GM21723 (cell line): Measurements from ENCODE around the gene ZNF283.

ENCODE experiments used
- ATAC-seq: cut with Tn5 transposase; IDR thresholded peaks from one replicate; pipeline ENCODE4 v1.9.1; 2021; ENCODE audit warnings: mild to moderate bottlenecking, moderate library complexity; ENCODE audit not compliant: unreplicated experiment

Gene ZNF283

GRCh38 chr19:43826787-43827754 is at the start of gene ZNF283:
Gene ZNF283 (plus strand): TSS chr19:43827321. CDS start chr19:43833505, 6,184 bp downstream.
- ATAC-seq = peak; percentile 89

GRCh38 chr19:43778651-43779050 is 48.5 kb upstream of the ZNF283 start:
- ATAC-seq = no peak

GRCh38 chr19:43779147-43779819 is 47.8 kb upstream of the ZNF283 start:
- ATAC-seq = no peak

DNA sequence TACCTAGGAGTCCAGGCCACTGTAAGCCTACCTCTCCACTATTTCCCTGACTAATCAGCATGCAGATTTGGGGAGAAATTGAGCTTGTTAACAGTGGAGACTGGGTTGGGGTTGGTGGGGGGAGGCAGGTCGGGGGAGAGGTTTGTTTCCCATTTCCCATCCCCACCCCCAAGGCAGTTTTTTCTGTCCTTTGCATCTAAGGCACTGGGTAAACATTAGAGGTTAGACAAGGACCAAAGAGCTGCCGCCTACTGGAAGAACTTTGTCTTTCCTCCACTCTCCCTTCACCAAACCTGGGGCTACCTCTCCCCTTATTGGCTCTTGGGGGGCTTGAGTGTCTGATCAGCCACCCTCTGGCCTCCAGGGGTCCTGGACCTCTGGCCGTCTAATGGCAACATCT is 47.3 kb upstream of the ZNF283 start:
- no peak for ATAC-seq

DNA sequence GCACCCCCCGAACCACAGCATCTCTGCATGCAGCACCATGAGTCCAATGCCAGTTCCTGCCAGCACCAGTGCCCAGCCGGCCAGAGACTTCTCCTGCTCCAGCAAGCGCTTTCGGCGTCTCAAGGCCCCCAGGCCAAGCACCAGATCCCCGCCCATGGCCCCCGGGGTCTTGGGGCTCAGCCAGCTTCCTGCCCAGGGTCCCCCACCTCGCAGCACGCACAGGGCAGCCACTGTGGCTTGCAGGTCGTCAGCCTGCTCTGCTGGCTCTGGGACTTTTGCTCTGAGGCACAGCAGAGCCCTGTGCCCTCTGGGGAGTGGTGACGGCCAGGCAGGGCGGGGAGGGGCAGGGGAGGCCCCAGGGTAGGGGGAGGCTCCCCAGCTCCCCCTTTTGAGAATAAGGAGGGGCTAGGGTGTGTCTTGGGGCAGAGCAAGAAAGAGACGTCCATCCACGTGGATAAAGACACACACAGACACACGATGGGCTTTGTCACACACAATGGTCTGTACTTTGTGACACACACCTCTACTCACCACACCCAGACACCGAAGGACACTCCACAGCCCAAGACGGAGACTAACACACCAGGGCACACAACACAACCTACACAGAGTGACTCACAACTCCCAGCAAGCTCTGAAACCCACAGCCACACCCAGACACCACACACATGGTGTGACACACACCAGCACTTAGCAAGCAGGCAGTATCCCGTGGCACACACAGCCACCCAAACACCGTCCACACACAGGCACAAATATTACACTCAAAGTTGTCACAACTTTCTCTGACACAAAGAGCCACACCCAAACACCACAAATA is 46.2 kb upstream of the ZNF283 start, which contains the start of gene KCNN4:
Gene KCNN4, minus strand, starts transcription at position 268 of the 820 bp plus-strand sequence. Its CDS starts 112 bp downstream, at position 156.
- ATAC-seq = no peak

GRCh38 chr19:43781630-43782310 is 45.4 kb upstream of the ZNF283 start:
- ATAC-seq = no peak

DNA sequence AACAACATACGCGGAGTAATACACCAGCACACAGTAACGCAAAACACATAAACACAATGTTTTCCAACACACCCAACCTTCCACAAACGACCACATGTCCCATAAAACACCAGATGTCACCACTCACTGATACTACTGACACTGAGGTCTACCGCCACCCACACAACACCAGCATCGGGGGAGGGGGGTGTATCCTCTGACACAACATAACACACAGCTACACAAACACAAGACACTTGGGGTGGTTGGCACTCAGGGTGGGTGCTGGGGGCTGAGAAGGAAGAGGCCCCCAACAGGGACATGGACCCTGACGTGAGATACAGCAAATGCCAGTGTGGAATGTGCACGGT is 44.8 kb upstream of the ZNF283 start:
- ATAC-seq = no peak

- no peak for ATAC-seq
Observed at GRCh38 chr19:43782689-43783231, 44.4 kb upstream of the ZNF283 start.

GRCh38 chr19:43783636-43784035 is 43.5 kb upstream of the ZNF283 start:
- no peak for ATAC-seq

- ATAC-seq = no peak
Observed at GRCh38 chr19:43784241-43784980, 42.7 kb upstream of the ZNF283 start.

DNA sequence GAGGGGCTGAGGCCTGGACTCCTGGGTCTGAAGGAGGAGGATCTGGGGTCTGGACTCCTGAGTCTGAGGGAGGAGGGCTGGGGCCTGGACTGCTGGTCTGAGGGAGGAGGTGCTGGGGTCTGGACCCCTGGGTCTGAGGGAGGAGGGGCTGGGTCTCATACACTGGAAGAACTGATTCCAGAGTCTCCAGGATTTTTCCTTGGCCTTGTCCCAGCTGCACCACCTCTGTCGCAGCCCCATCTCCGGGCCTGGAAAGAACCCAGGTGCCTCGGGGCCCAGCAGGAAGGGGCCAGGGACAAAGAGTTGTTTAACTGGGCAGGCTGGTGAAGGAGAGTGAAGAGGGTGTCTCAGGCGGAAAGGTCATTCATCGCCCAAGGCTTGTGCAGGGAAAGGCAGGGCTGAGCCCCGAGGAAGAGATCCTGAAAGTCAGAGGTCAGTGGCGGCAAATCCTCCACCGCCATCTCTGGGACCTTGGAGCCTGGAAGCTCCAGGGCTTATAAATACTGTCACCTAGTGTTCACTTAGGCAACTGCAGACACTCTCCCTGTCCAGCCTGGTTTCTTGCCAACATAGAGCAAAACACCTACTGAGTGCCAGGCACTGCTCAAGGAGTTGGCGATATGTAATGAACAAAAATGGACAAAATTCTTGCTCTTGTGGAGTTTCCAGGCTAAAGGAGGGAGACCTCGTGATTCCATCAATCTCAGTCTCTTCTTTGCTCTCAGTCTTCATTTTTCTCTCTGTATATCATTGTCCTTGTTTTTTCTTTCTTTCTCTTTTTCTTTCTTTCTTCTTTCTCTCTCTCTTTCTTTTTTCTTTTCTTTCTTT is 41.9 kb upstream of the ZNF283 start:
- no peak for ATAC-seq

GRCh38 chr19:43786665-43787064 is 40.5 kb upstream of the ZNF283 start:
- ATAC-seq = no peak

- ATAC-seq = no peak
Observed at GRCh38 chr19:43789029-43789428, 38.1 kb upstream of the ZNF283 start.

GRCh38 chr19:43790587-43790986 is 36.5 kb upstream of the ZNF283 start:
- ATAC-seq = no peak

DNA sequence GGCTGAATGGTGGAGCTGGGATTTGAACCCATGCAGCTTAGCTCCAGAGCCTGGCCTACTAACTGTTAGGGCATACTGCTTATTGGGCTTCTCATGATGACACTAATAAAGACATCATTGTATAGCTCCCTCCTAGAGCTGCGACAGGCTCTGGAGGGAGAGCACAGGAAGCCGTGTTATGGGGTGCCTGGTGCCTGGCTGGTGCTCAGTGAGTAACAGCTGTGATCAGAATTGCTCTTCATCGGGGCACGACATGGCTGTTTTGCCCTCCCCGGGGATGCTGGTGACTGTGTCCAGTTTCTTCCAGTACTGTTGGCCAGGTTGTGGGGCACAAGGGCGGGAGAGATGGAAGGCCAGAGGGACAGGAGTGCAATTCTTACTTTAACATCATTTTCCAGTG is 30.0 kb upstream of the ZNF283 start:
- no peak for ATAC-seq

DNA sequence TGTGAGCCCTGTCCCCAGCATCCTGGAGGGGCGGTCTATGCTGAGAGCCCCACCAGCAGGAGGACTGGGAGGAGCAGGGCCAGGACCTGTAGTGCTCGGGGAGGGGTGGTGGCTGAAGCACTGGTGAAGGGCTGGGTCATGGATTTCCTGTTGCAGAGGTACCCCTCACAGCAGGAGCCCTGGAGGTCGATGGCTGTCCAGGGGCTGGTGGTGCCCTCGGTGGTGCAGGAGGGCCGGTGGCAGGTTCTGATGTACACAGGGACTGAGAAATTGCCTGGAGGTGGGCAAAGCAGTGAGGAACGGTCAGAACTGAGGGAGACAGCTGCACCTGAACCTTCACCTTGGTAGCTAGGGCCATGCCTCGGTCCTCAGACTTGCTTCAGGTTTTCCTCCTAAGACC is 29.6 kb upstream of the ZNF283 start:
- no peak for ATAC-seq

- ATAC-seq = no peak
Observed at GRCh38 chr19:43798026-43798545, 29.0 kb upstream of the ZNF283 start.
